LNCaP clone FGC (cell line): ENCODE results near the gene SORD.

Source experiments
- DNase-seq: peaks from one replicate; pipeline ENCODE4 v3.0.0-alpha.2; 2011; ENCODE audit warnings: low read depth
- H3K4me3 ChIP-seq: 2 replicates; pipeline ENCODE4 v1.5.1; 2011; ENCODE audit warnings: mild to moderate bottlenecking, low read depth, low read length, control low read depth
- TF ChIP-seq, protein P1 (sequence below): IDR thresholded peaks from 2 replicates; pipeline ENCODE4 v1.5.1; 2012; ENCODE audit warnings: mild to moderate bottlenecking; ENCODE audit not compliant: control insufficient read depth, insufficient read depth; ENCODE audit errors: extremely low read depth

SORD gene

DNA sequence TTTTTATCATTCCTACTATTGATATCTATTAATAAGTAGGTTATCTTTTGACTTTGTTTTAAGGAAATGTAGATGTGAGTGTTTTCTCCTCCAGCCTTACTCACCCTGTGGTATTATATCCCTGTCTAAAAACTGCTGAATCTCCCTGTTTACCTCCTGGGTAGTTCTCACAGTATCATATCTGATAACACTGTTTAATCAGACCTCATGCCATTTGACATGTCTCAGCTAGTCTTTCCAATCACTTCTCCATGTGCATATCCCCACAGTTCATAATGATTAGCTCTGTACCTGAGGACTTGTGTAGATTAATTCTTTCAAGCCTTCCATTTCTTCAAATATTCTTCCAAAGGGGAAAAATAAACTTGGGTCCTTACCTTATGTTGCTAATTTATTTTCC, 60.2 kb downstream of the SORD start:
- TF ChIP-seq, protein P1, sequence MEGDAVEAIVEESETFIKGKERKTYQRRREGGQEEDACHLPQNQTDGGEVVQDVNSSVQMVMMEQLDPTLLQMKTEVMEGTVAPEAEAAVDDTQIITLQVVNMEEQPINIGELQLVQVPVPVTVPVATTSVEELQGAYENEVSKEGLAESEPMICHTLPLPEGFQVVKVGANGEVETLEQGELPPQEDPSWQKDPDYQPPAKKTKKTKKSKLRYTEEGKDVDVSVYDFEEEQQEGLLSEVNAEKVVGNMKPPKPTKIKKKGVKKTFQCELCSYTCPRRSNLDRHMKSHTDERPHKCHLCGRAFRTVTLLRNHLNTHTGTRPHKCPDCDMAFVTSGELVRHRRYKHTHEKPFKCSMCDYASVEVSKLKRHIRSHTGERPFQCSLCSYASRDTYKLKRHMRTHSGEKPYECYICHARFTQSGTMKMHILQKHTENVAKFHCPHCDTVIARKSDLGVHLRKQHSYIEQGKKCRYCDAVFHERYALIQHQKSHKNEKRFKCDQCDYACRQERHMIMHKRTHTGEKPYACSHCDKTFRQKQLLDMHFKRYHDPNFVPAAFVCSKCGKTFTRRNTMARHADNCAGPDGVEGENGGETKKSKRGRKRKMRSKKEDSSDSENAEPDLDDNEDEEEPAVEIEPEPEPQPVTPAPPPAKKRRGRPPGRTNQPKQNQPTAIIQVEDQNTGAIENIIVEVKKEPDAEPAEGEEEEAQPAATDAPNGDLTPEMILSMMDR, result no peak
- H3K4me3 ChIP-seq, result no peak overlapping the region
- DNase-seq, result no peak

DNA sequence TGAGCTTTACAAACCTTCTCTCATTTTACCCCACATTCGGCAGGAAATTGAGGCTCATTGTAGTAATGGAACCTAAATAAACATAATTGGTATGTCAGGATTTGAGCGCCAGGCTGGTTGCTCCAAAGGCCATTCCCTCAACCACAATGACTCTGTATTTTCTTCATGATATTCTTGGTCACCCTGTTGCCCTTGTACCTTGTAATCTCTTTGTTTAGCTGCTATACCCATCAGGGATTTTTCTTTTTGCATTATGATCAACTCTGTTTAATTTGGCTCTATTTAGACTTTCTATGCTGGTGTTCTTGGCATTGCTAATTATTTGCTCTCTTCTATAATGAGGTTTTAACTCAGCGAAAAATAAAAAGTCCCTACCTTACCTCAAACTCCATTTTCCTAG, 61.2 kb downstream of the SORD start:
- H3K4me3 ChIP-seq, result no peak overlapping the region
- peak; percentile 69 for DNase-seq
- TF ChIP-seq, protein P1, result no peak

GRCh38 chr15:45087513-45087912, 64.5 kb downstream of the SORD start:
- no peak overlapping the region for H3K4me3 ChIP-seq
- TF ChIP-seq, protein P1, result no peak
- no peak for DNase-seq

DNA sequence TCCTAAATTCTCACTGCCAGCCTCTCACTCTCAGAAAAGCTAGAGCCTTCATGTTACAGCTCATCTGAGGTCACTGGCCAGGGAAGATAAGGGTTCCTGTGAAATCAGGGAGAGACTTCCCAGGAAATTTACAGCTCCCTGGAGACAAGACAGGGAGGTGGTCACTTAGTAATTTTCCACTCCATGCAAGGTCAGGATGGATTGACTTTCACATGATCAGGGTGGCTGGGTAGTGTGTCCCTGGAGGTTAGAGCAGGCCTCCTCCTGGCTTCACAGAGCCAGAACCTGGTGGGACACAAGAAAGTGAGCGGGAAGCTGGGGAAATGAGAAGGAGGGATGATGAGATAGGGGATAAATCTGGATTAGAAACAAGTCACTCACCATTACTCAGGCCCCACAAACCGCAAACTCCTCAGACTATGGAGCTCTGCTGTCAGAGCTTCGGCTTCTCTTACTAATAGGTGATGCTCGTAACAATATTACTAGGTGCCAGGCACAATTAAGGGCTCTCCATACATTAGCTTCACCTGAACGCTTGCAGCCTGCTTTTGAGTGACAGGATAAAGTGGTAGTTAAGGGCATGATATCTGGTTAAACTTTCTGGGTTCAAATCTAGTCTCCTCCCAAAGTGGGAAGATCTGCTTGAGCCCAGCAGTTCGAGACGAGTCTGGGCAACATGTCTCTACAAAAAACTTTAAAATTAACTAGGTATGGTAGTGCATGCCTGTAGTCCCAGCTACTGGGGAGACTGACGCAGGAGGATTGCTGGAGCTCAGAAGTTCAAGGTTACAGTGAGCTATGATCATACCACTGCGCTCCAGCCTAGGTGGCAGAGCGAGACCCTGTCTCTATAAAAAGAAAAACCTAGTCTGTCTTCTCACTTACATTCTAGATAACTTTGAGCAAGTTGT, 66.1 kb downstream of the SORD start:
- no peak overlapping the region for H3K4me3 ChIP-seq
- no peak for DNase-seq
- TF ChIP-seq, protein P1, result no peak

GRCh38 chr15:45089712-45090373, 66.8 kb downstream of the SORD start:
- TF ChIP-seq, protein P1, result no peak
- no peak for DNase-seq
- H3K4me3 ChIP-seq, result no peak overlapping the region

DNA sequence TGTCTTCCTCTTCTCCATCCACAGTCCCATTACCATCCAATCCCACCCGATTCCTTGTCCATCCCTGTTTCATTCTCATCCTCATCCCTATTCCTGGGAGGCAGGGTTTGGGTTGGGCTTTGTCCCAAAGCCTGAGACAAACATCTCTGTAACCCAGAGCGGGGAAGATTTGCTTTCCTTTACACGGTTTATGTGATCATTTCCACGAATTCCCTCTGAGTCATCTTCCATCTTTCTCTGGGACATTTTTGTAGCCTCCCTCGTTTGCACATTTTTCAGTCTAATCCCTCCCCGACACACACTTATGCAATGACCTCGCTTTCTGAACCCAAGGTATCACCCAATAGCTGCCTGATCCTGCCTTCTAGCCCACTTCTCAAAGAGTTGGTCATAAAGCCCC, 68.2 kb downstream of the SORD start:
- H3K4me3 ChIP-seq, result no peak overlapping the region
- no peak for DNase-seq
- TF ChIP-seq, protein P1, result no peak
